ENCODE data around the gene ZXDC. TPM values are rescaled to one million over a fixed set of nuclear protein-coding genes. Genes with fewer than 3 reads are reported as not detected.
A peak's percentile ranks its signal among the peaks of the same experiment; 100 is the strongest.

The ZXDC gene, protein sequence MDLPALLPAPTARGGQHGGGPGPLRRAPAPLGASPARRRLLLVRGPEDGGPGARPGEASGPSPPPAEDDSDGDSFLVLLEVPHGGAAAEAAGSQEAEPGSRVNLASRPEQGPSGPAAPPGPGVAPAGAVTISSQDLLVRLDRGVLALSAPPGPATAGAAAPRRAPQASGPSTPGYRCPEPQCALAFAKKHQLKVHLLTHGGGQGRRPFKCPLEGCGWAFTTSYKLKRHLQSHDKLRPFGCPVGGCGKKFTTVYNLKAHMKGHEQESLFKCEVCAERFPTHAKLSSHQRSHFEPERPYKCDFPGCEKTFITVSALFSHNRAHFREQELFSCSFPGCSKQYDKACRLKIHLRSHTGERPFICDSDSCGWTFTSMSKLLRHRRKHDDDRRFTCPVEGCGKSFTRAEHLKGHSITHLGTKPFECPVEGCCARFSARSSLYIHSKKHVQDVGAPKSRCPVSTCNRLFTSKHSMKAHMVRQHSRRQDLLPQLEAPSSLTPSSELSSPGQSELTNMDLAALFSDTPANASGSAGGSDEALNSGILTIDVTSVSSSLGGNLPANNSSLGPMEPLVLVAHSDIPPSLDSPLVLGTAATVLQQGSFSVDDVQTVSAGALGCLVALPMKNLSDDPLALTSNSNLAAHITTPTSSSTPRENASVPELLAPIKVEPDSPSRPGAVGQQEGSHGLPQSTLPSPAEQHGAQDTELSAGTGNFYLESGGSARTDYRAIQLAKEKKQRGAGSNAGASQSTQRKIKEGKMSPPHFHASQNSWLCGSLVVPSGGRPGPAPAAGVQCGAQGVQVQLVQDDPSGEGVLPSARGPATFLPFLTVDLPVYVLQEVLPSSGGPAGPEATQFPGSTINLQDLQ
- total RNA-seq = 10 to 100 TPM; 15.7 to 20.7 TPM
- long read RNA-seq, partial matches to known transcripts = 2 of 6 reads
- long read RNA-seq, other reads (novel, unspliced or antisense) = 2 of 6 reads

DNA sequence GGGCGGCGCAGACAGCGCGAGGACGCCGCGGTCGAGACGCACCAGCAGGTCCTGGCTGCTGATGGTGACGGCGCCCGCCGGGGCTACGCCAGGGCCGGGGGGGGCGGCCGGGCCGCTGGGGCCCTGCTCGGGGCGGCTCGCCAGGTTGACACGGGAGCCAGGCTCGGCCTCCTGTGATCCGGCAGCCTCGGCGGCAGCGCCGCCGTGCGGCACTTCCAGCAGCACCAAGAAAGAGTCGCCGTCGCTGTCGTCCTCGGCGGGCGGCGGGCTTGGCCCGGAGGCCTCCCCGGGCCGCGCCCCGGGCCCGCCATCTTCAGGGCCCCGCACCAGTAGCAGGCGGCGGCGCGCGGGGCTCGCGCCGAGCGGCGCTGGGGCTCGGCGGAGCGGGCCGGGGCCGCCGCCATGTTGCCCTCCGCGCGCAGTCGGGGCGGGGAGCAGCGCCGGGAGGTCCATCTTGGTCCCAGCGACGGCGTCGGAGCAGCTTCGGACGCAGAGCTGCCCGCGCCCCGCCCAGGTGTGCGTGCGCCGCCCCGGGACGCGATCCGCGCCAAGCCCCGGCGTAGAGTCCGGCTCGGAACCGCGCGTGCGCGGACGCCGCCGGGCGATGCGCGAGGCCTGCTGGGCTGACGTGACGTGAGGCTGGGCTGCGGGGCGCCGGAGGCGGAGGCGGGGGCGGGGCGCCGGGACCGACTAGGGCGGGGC lies at the start of gene ZXDC:
Gene ZXDC (minus strand): TSS at position 479 of the 702 bp plus-strand sequence. CDS start 26 bp downstream, at position 453.
- intact Hi-C loops (cut with DNase I) = no loop called here
- ATAC-seq = peak; percentile 87 to 95

GRCh38 chr3:126525091-126525852 lies 49.6 kb upstream of the ZXDC start:
- intact Hi-C loops (cut with DNase I) = loop anchor here (10.0 kb wide), 2 partner anchors 930 to 1020 kb away; no protein-coding TSS in a partner anchor
- no peak for ATAC-seq
- DNase-seq = peak; percentile 18

More for the DNA sequence above, at the start of gene ZXDC:
- peak; percentile 96 for DNase-seq

DNA sequence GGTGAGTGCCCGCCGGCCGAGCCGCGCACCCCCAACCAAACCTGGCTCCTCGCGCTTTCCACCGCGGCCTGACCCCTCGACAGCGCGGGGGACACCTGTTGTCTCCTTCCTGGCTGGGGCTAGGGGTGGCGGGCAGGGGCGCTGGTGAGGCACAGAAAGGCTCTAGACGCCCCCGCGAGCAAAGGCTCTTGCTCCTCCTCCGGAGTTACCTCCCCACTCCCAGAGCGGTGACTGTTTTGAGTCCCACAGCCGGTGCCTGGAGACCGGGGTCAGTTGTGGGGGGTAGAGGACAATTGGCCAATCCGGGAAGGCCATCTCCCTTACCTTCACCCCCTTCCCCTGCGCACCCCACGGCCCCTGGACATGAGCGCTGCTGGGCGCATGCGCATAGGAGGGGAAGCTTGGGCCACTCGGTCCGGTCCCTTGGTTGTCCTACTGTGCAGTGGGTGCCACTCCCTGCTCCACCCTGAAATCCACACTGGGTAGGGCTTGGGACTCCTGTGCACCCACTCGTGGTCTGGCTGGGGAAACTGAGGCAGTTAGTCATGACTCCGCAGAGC lies 48.8 kb upstream of the ZXDC start:
- intact Hi-C loops (cut with DNase I) = loop anchor here (10.0 kb wide), 2 partner anchors 930 to 1020 kb away; no protein-coding TSS in a partner anchor
- ATAC-seq (peak in 1 of 2 donors; percentile 23), DNase-seq (peak; percentile 37)

- intact Hi-C loops (cut with DNase I) = loop anchor here (10.0 kb wide), 2 partner anchors 931 to 1021 kb away; no protein-coding TSS in a partner anchor
- ATAC-seq (peak; percentile 83 to 85), DNase-seq (peak; percentile 52)
Measured at GRCh38 chr3:126523745-126524428, 48.2 kb upstream of the ZXDC start, which contains the start of gene CHST13. TSS of gene CHST13 (plus strand) at chr3:126524155. CDS start at chr3:126524333, 178 bp downstream.

DNA sequence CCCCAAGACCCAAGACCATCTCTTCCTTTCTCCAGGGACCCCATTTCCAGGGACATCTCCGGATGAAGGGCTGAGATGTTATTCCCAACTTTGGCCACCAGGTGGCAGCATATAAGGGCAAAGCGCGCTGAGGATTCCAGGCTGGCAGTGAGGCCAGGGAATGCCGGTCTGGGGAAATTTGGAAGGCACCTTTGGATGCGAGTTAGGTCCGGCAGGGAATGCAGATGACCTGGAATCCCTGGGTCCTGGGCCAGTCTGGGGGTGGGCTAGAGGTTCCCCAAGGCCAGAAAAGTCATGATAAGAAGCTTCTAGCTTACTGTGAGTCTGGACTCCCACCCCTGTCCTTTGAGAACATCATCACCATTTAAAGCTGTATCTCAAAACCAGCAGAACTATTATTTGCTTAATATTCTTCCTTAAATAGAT lies 46.7 kb upstream of the ZXDC start:
- ATAC-seq (peak in 1 of 2 donors; percentile 17), DNase-seq (peak; percentile 54)
- intact Hi-C loops (cut with DNase I) = loop anchor here (10.0 kb wide), 2 partner anchors 932 to 1022 kb away; no protein-coding TSS in a partner anchor

DNA sequence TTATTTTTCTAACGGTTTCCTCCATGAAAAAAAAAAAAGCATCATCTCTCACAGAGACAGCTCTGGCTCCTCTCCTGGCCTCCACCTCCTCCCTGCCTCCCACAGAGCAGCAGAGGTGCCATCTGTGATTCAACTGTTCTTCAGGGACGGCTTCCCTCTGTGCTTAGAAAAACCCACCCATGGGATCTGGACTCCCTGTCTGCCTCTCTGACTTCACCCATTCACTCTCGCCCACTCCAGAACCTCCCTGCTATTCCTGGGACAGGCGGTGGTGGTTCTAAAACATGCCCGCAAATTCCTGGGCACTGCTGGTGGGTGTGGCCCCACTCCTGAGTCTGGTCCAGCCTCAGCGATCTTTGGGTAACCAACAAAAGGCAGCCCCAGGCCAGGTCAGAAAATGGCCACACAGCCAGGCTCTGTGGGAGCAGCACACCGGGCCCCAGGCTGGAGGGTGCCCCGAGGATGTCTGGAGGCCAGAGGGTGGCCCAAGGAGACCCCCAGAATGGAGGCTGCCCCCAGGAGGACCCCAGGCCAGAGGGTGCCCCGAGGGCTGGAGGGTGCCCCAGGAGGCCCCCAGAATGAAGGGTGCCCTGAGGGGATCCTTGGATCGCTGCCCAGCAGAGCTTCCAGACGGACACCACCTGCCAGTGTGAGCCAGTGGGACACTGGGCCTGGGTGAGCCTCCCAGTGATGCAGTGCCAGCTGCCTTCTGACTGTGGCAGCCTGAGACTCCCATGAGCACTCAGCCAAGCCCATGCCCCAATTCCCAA lies 45.6 kb upstream of the ZXDC start:
- DNase-seq = peak; percentile 27
- intact Hi-C loops (cut with DNase I) = loop anchor here (10.0 kb wide), 2 partner anchors 933 to 1023 kb away; no protein-coding TSS in a partner anchor
- no peak for ATAC-seq

GRCh38 chr3:126519506-126520455 lies 44.1 kb upstream of the ZXDC start:
- intact Hi-C loops (cut with DNase I) = loop anchor here (10.0 kb wide), 2 partner anchors 935 to 1025 kb away; no protein-coding TSS in a partner anchor
- peak; percentile 5 for DNase-seq
- ATAC-seq = no peak

GRCh38 chr3:126518779-126519177 lies 43.1 kb upstream of the ZXDC start:
- DNase-seq (no peak), ATAC-seq (no peak)
- intact Hi-C loops (cut with DNase I) = no loop called here

GRCh38 chr3:126517986-126518778 lies 42.5 kb upstream of the ZXDC start:
- no peak for ATAC-seq
- peak; percentile 18 for DNase-seq
- intact Hi-C loops (cut with DNase I) = no loop called here

DNA sequence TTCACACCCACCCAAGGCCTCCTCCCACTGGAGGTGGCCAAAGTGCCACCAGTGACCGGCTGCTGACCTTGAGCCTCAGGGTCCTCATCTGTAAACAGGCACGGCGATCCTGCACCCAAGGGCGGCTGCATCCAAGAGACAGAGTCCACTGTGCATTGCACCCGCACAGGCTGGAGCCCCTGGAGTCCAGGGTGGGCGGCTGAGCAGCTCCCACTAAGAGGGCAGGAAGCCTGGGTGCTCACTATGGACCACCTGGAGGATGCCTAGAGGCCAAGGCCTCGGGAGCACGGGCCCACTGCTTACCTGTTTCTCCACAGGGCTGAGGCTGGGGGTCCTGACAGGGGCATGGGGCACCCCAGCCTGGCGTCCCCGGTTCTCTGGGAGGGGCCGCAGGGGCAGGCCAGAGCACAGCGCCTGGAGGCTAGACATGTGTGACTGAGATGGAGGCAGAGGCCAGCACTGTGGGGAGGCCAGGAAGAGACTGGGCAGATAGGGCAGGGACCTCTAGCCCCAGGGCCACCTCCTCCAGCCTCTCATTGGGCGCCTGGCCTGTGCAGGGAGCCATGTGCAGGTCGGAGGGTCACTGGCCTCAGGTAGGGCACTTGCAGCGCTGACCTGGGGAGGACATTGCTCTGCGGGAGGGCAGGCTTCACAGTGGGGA lies 41.7 kb upstream of the ZXDC start, which contains the start of gene UROC1:
Gene UROC1 (minus strand): TSS at position 483 of the 661 bp plus-strand sequence. CDS start 54 bp downstream, at position 429.
- ATAC-seq = no peak
- peak; percentile 14 for DNase-seq
- intact Hi-C loops (cut with DNase I) = no loop called here

DNA sequence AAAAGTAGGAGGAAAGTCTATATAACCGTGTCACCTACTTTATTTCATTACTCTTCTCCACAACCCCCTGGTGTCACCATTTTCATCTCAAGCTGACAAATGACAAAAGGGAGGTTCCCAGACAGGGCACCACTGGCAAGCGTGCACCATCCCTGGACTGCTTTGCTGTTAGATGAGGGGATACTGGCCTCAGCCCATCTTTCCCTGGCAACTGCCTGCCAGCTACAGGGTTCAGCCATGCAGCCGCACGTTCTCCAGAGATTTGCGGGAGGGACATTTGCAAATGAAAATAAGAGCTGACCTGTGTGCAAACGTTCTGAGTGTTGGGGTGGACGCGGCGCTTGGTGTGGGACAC lies 41.2 kb upstream of the ZXDC start:
- ATAC-seq = no peak
- DNase-seq = no peak
- intact Hi-C loops (cut with DNase I) = no loop called here

DNA sequence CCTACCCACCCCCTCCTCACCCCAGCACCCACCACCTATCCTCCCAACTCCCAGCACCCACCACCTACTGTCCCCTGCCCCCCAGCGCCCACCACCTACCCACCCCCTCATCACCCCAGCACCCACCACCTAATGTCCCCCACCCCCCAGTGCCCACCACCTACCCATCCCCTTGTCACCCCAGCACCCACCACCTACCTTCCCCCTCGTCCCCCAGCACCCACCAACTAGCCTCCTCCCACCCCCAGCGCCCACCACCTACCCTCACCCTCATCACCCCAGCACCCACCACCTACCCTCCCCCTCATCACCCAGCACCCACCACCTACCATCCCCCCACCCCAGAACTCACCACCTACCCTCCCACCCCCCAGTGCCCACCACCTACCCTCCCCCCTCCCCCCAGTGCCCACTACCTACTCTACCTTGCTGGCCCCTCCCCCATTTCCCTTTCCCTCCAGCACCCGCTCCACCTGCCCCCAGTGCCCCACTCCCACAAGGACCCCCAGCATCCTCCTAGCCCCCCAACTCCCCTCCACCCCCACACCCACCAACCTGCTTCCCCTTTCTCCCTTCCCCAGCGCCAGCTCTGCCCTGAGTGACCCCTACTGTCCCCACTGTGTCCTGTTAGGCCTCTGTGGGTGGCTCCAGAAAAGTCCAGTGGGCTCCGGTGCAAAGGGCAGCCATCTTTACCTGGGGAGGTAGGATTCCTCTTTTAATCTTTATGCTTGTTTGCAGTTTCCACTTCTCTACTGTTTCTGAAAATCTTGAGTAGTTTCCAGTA lies 40.7 kb upstream of the ZXDC start:
- intact Hi-C loops (cut with DNase I) = no loop called here
- ATAC-seq (no peak), DNase-seq (peak; percentile 10)

GRCh38 chr3:126515066-126515706 lies 39.5 kb upstream of the ZXDC start:
- intact Hi-C loops (cut with DNase I) = no loop called here
- DNase-seq = no peak
- no peak for ATAC-seq
